GM23248 (cell line): ENCODE measurements around the gene RPL26. TPM values are rescaled to one million over a fixed set of nuclear protein-coding genes. Genes with fewer than 3 reads are reported as not detected.
"Not testable (repeated sequence)": the region's sequence is repeated elsewhere in the genome, so short reads cannot be mapped to it uniquely, and the experiment has no call there.

ENCODE experiments used
- DNase-seq: peaks from one replicate; pipeline ENCODE4 v3.0.0-alpha.2; 2015
- H2AFZ ChIP-seq: fragments of 200-600 bp; sonication (generic); 2 replicates; pipeline ENCODE4 v1.6.1; 2016; ENCODE audit warnings: antibody characterized with exemption
- H3F3A ChIP-seq: fragments of 200-600 bp; sonication (generic); 2 replicates; pipeline ENCODE4 v1.6.1; 2016; ENCODE audit warnings: mild to moderate bottlenecking, antibody characterized with exemption, mixed run types; ENCODE audit not compliant: insufficient read depth
- H3K27ac ChIP-seq: fragments of 200-600 bp; sonication (generic); 2 replicates; pipeline ENCODE4 v1.5.1; 2016; ENCODE audit warnings: mild to moderate bottlenecking
- H3K27me3 ChIP-seq: fragments of 200-600 bp; sonication (generic); replicated peaks from 2 replicates; pipeline ENCODE4 v1.6.1; 2016; ENCODE audit warnings: mild to moderate bottlenecking; ENCODE audit not compliant: insufficient read depth
- H3K36me3 ChIP-seq: fragments of 200-600 bp; sonication (generic); 2 replicates; pipeline ENCODE4 v1.6.1; 2016; ENCODE audit warnings: low read depth, mild to moderate bottlenecking
- H3K4me1 ChIP-seq: fragments of 200-600 bp; sonication (generic); 2 replicates; pipeline ENCODE4 v1.6.1; 2016; ENCODE audit warnings: mild to moderate bottlenecking; ENCODE audit not compliant: insufficient read depth
- H3K4me2 ChIP-seq: fragments of 200-600 bp; sonication (generic); one replicate; pipeline ENCODE4 v1.6.1; 2016; ENCODE audit warnings: mild to moderate bottlenecking; ENCODE audit not compliant: unreplicated experiment
- H3K4me3 ChIP-seq: fragments of 200-600 bp; sonication (generic); 2 replicates; pipeline ENCODE4 v1.5.1; 2016; ENCODE audit warnings: mild to moderate bottlenecking
- H3K79me2 ChIP-seq: fragments of 200-600 bp; sonication (generic); 2 replicates; pipeline ENCODE4 v1.6.1; 2016; ENCODE audit warnings: mild to moderate bottlenecking; ENCODE audit not compliant: insufficient read depth
- H3K9ac ChIP-seq: fragments of 200-600 bp; sonication (generic); 2 replicates; pipeline ENCODE4 v1.6.1; 2016; ENCODE audit warnings: mild to moderate bottlenecking
- H3K9me2 ChIP-seq: fragments of 200-600 bp; sonication (generic); 2 replicates; pipeline ENCODE4 v1.6.1; 2016; ENCODE audit warnings: mixed run types, mild to moderate bottlenecking, moderate library complexity; ENCODE audit not compliant: insufficient read depth
- H3K9me3 ChIP-seq: fragments of 200-600 bp; sonication (generic); one replicate; pipeline ENCODE4 v1.6.1; 2017; ENCODE audit warnings: low read depth
- H4K20me1 ChIP-seq: fragments of 200-600 bp; sonication (generic); 2 replicates; pipeline ENCODE4 v1.6.0; 2016; ENCODE audit not compliant: insufficient read depth
- EZH2 ChIP-seq: fragments of 200-600 bp; sonication (generic); IDR thresholded peaks from 2 replicates; pipeline ENCODE4 v1.6.1; 2018; ENCODE audit warnings: antibody characterized with exemption, mild to moderate bottlenecking; ENCODE audit not compliant: insufficient read depth, poor library complexity, severe bottlenecking
- EZH2phosphoT487 ChIP-seq: fragments of 200-600 bp; sonication (generic); IDR thresholded peaks from 2 replicates; pipeline ENCODE4 v1.6.1; 2018; ENCODE audit warnings: antibody characterized with exemption, moderate library complexity, mild to moderate bottlenecking, low read depth; ENCODE audit not compliant: insufficient read depth
- WGBS, 2 experiments: methylation state at CpG; one replicate each; pipeline ENCODE4 v1.1.6; 2015 to 2017; ENCODE audit warnings: low lambda C conversion rate in 2 of 2, low coverage in 1 of 2; ENCODE audit errors: missing lambda C conversion rate in 2 of 2; 5-methylcytosine and 5-hydroxymethylcytosine counted together
- in situ Hi-C: fragments of 300-500 bp; cut with MboI; formaldehyde crosslinking; loops from 2 replicates; pipeline ENCODE4 v1.15.0; 2020
- polyA plus RNA-seq: library from polyadenylated mRNA; unstranded; fragments of >200 nt; fragmentation: Nextera tagmentation; extraction: Ambion mirVana; gene quantifications from 2 replicates; pipeline ENCODE4 v1.2.1, GENCODE V29; 2016
- total RNA-seq: library from RNA; depleted of rRNA; stranded (reverse); fragments of >200 nt; shearing (Covaris generic); gene quantifications from 2 replicates; pipeline ENCODE4 v1.2.3, GENCODE V29; 2014

RPL26 gene
- total and polyA plus RNA-seq, 2 experiments from 2014 or later = 522 to 2,122 TPM

DNA sequence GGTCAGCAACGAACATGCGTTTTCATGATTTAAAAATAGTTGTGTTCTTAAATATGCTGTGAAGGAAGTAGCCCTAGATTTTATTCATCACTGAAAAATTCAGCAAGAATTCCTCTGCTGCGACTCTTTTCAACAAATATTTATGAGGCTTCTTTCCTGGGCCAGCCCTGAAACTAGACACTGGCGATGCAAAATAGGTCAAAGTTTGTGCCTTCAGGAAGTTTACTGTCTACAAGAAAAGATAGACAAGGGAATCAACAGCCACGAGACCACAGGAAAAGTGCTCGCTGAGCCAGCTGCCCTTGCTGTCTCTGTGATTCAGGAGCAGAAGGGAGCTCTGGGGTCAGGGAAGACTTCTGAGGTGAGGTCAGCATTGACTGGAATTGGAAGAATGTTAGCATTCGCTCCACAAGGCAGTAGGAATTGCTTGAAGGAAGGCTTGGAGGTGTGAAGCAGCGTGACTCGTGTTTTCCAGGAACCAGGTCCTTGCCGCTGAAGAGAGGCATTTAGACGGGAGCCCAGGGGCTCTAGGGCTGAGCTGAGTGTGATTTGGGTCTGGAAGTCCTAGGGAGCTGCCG, 1.9 kb upstream of the RPL26 start:
- in situ Hi-C loops = no loop called here
- Histone ChIP-seq H4K20me1 (peaks cover 8% of the 10 kb centered on the region; the same call in 1 of the 2 replicates), H3K4me1 (peaks cover 38% of the 10 kb centered on the region), H3K9me3 (no peaks in the 10 kb centered on the region), H3K4me3 (peak overlapping the region; percentile 95), H3F3A (peaks cover 38% of the 10 kb centered on the region), H3K4me2 (peak overlapping the region; percentile 95), H2AFZ (peak overlapping the region; percentile 88; the same call in 1 of the 2 replicates), H3K9ac (peak overlapping the region; percentile 96), H3K27me3 (no peaks in the 10 kb centered on the region), H3K79me2 (peaks cover 31% of the 10 kb centered on the region), H3K9me2 (no peaks in the 10 kb centered on the region), H3K27ac (peak overlapping the region; percentile 79), H3K36me3 (peaks cover 22% of the 10 kb centered on the region)
- peak; percentile 91 for DNase-seq
- 10 to 16% methylated on average over 12 of the region's 12 CpGs for WGBS, 2 experiments
- TF ChIP-seq EZH2 = no peak
- no peak for TF ChIP-seq EZH2phosphoT487

DNA sequence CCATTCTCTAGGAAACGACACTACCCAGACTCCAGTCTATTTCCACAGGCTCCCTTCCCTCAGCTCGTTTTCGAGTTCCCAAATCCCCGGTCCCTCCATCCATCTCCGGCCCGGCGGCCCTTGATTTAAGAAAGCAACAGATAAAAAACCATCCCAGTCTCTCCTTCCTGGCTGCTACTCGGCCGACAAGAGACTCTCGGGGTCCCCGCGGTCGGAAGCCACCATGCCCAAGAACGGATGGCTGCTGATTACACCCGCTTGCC, 182 bp downstream of the RPL26 start:
- Histone ChIP-seq H3K4me1 (peaks cover 41% of the 10 kb centered on the region), H3K9me2 (no peaks in the 10 kb centered on the region), H3K4me3 (peak overlapping the region; percentile 95), H3F3A (peaks cover 59% of the 10 kb centered on the region), H3K27me3 (no peaks in the 10 kb centered on the region), H3K4me2 (peak overlapping the region; percentile 97), H2AFZ (peak overlapping the region; percentile 88), H3K27ac (peak overlapping the region; percentile 75), H3K9ac (peak overlapping the region; percentile 96), H3K79me2 (peaks cover 46% of the 10 kb centered on the region), H3K36me3 (peaks cover 42% of the 10 kb centered on the region), H4K20me1 (peaks cover 8% of the 10 kb centered on the region; the same call in 1 of the 2 replicates), H3K9me3 (no peaks in the 10 kb centered on the region)
- WGBS, 2 experiments = 0 to 1% methylated on average over 15 of the region's 15 CpGs
- TF ChIP-seq EZH2 = no peak
- no peak for TF ChIP-seq EZH2phosphoT487
- in situ Hi-C loops = no loop called here
- no peak for DNase-seq

DNA sequence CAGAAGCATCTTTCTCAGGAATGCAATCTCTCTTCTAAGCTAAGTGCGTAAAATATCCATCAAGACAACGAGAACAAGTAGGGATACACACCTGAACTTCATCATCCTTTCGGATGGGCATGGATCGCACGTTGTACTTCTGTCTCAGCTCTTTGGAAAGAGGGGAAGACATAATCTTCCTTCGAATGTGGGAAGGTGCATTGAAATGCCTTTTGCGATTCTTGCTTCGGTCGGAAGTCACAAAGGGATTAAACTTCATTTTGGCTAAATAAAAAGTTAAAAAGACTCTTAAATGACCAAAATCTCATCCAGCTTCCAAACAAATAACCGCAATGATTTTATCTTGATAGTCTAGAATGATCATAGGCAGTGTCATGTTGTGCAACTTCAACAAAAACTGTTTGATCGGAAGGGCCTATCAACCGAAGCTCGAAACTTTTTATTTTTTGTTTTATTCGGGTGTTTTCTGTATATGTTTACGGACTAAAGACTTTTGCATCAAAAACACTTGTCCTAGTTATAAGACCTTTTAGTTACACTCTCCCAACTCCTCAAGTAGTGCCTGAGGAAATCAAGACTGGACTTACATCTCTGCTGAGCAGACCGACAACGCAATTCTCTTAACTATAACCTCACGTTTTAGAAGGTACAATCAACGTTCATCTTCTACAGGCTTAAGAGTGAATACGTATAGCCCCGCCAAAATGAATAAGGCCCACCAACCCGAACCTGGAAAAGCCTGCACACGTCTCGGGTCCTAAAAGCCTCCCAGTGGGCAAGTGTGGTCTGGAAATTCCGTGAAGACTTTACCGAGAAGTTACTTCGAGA, 727 bp downstream of the RPL26 start:
- TF ChIP-seq EZH2 (no peak), EZH2phosphoT487 (no peak)
- 16 to 17% methylated on average over 27 of the region's 27 CpGs for WGBS, 2 experiments
- Histone ChIP-seq H3K4me3 (peak overlapping the region; percentile 95), H3K4me1 (peaks cover 41% of the 10 kb centered on the region), H3K27me3 (no peaks in the 10 kb centered on the region), H2AFZ (peak overlapping the region; percentile 88), H4K20me1 (peaks cover 8% of the 10 kb centered on the region; the same call in 1 of the 2 replicates), H3K79me2 (peaks cover 46% of the 10 kb centered on the region), H3K36me3 (peaks cover 48% of the 10 kb centered on the region), H3F3A (peaks cover 65% of the 10 kb centered on the region), H3K4me2 (peak overlapping the region; percentile 97), H3K9ac (peak overlapping the region; percentile 96), H3K9me2 (no peaks in the 10 kb centered on the region), H3K9me3 (no peaks in the 10 kb centered on the region), H3K27ac (peak overlapping the region; percentile 75)
- in situ Hi-C loops = no loop called here
- DNase-seq = peak; percentile 42

DNA sequence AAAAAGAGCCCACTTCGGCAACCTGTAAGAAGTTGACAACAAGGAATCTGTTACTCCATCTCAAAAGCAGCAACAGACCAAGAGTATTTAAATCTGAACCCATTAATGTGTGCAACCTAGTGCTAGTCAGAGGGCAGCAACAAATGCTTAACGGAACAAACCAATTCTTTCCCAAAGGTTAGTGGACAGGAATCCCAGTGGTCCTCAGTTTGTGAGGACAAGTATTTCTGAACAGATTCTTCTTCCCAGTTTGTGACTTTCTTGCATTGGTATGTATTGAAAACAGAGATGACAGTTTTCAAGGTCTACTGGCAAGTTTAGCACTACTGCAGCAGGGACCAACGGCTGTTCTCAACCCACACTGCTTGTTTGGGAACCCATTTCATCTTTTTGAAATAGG, 2.9 kb downstream of the RPL26 start:
- WGBS, 2 experiments = 62% methylated on average over 3 of the region's 3 CpGs
- peak overlapping the region; percentile 97 for H3K4me2 ChIP-seq
- H3K4me1 ChIP-seq = peaks cover 42% of the 10 kb centered on the region
- peaks cover 8% of the 10 kb centered on the region; the same call in 1 of the 2 replicates for H4K20me1 ChIP-seq
- no peak overlapping the region for H2AFZ ChIP-seq
- no peak for DNase-seq
- 0 out of 2 replicates have a peak overlapping the region, but pooled peaks have one; percentile 75 for H3K27ac ChIP-seq
- peaks cover 52% of the 10 kb centered on the region for H3K36me3 ChIP-seq
- in situ Hi-C loops = no loop called here
- H3K9me2 ChIP-seq = no peaks in the 10 kb centered on the region
- H3K9me3 ChIP-seq = no peaks in the 10 kb centered on the region
- peak overlapping the region; percentile 95 for H3K4me3 ChIP-seq
- TF ChIP-seq EZH2phosphoT487 = no peak
- no peak for TF ChIP-seq EZH2
- H3K9ac ChIP-seq = peak overlapping the region; percentile 96; the same call in 1 of the 2 replicates
- no peaks in the 10 kb centered on the region for H3K27me3 ChIP-seq
- H3F3A ChIP-seq = peaks cover 71% of the 10 kb centered on the region
- H3K79me2 ChIP-seq = peaks cover 49% of the 10 kb centered on the region

DNA sequence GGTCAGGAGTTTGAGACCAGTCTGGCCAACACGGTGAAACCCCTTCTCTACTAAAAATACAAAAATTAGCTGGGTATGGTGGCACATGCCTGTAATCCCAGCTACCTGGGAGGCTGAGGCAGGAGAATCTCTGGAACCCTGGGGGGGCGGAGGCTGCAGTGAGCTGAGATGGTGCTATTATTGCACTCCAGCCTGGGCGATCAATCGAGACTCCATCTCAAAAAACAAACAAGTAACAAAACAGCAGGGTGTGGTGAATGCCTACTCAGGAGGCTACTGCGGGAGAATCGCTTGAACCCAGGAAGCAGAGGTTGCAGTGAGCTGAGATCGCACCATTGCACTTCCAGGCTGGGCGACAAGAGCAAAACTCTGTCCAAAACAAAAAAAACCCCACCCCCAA, 4.9 kb downstream of the RPL26 start:
- H3K27ac ChIP-seq = 0 out of 2 replicates have a peak overlapping the region, but pooled peaks have one; percentile 14
- in situ Hi-C loops = not testable (repeated sequence)

More for the DNA sequence above, 4.9 kb downstream of the RPL26 start:
- not testable (repeated sequence) for H3K4me2 ChIP-seq, DNase-seq, H2AFZ ChIP-seq, H3K9me3 ChIP-seq, H4K20me1 ChIP-seq, H3K9me2 ChIP-seq, H3K27me3 ChIP-seq, H3K9ac ChIP-seq, H3K4me3 ChIP-seq
- peaks cover 51% of the 10 kb centered on the region for H3K79me2 ChIP-seq
- H3K36me3 ChIP-seq = peaks cover 52% of the 10 kb centered on the region
- 56 to 63% methylated on average over 8 of the region's 8 CpGs for WGBS, 2 experiments
- peaks cover 33% of the 10 kb centered on the region for H3K4me1 ChIP-seq
- H3F3A ChIP-seq = peaks cover 62% of the 10 kb centered on the region
